HepG2 (cell line): ENCODE results near the gene SLC36A3. TPM values are rescaled to one million over a fixed set of nuclear protein-coding genes. Genes with fewer than 3 reads are reported as not detected.
A peak's percentile ranks its signal among the peaks of the same experiment; 100 is the strongest.

Source experiments
- BCL6 ChIP-seq: IDR thresholded peaks from 2 replicates; pipeline ENCODE4 v1.6.1; 2016; ENCODE audit warnings: missing genetic modification reagents, missing compliant biosample characterization
- CCAR2 ChIP-seq: fragments of 200-400 bp; formaldehyde crosslinking; optimal IDR thresholded peaks from 2 replicates; pipeline ENCODE3; 2018; ENCODE audit warnings: low read depth, mild to moderate bottlenecking, low read length, moderate library complexity
- DR1 ChIP-seq: sonication (generic); formaldehyde crosslinking; IDR thresholded peaks from 2 replicates; pipeline ENCODE4 v1.8.0; 2021; ENCODE audit warnings: mild to moderate bottlenecking, missing genetic modification reagents, inconsistent platforms
- ELF1 ChIP-seq: sonication (generic); formaldehyde crosslinking; IDR thresholded peaks from 2 replicates; pipeline ENCODE4 v1.4.0; 2020; ENCODE audit warnings: missing genetic modification reagents
- GATA4 ChIP-seq: sonication (generic); IDR thresholded peaks from 2 replicates; pipeline ENCODE4 v1.6.1; 2016; ENCODE audit warnings: antibody characterized with exemption, low read depth, borderline replicate concordance
- HMG20B ChIP-seq: conservative IDR thresholded peaks from 2 replicates; pipeline ENCODE4 v1.6.1; 2016; ENCODE audit warnings: missing genetic modification reagents, missing compliant biosample characterization
- HMGXB3 ChIP-seq: sonication (generic); formaldehyde crosslinking; IDR thresholded peaks from 2 replicates; pipeline ENCODE4 v1.4.0; 2020; ENCODE audit warnings: missing genetic modification reagents, borderline replicate concordance
- IRF2 ChIP-seq: IDR thresholded peaks from 2 replicates; pipeline ENCODE4 v1.6.1; 2018; ENCODE audit warnings: missing genetic modification reagents, missing compliant biosample characterization
- MAFG ChIP-seq: sonication (generic); formaldehyde crosslinking; IDR thresholded peaks from 2 replicates; pipeline ENCODE4 v1.5.1; 2020; ENCODE audit warnings: mild to moderate bottlenecking, missing genetic modification reagents
- MXI1 ChIP-seq: IDR thresholded peaks from 3 replicates; pipeline ENCODE4 v1.6.1; 2012; ENCODE audit warnings: low read depth, low read length, inconsistent platforms, borderline replicate concordance
- RBFOX2 ChIP-seq: fragments of 200-400 bp; formaldehyde crosslinking; IDR thresholded peaks from 2 replicates; pipeline ENCODE4 v1.6.1; 2017; ENCODE audit warnings: low read depth, mild to moderate bottlenecking, low read length
- YEATS4 ChIP-seq: sonication (generic); formaldehyde crosslinking; IDR thresholded peaks from 2 replicates; pipeline ENCODE4 v1.4.0; 2020; ENCODE audit warnings: missing genetic modification reagents, borderline replicate concordance
- YY1 ChIP-seq: IDR thresholded peaks from 2 replicates; pipeline ENCODE4 v1.6.1; 2011; ENCODE audit warnings: low read length, low read depth, moderate library complexity, mild to moderate bottlenecking; ENCODE audit not compliant: insufficient read depth, insufficient replicate concordance
- ZBTB3 ChIP-seq: sonication (generic); formaldehyde crosslinking; IDR thresholded peaks from 2 replicates; pipeline ENCODE4 v1.4.0; 2020; ENCODE audit warnings: low read depth, mild to moderate bottlenecking, moderate library complexity, missing genetic modification reagents, borderline replicate concordance
- ZMYM2 ChIP-seq: sonication (generic); formaldehyde crosslinking; IDR thresholded peaks from 2 replicates; pipeline ENCODE4 v1.8.0; 2022; ENCODE audit warnings: mild to moderate bottlenecking, missing genetic modification reagents
- ZNF251 ChIP-seq: sonication (generic); formaldehyde crosslinking; IDR thresholded peaks from 2 replicates; pipeline ENCODE4 v1.9.0; 2021; ENCODE audit warnings: mild to moderate bottlenecking, missing genetic modification reagents
- ZNF280B ChIP-seq: sonication (generic); formaldehyde crosslinking; IDR thresholded peaks from 2 replicates; pipeline ENCODE4 v1.5.0; 2020; ENCODE audit warnings: missing genetic modification reagents, mild to moderate bottlenecking, borderline replicate concordance
- ZNF367 ChIP-seq: sonication (generic); formaldehyde crosslinking; IDR thresholded peaks from 2 replicates; pipeline ENCODE4 v1.4.0; 2020; ENCODE audit warnings: missing genetic modification reagents, borderline replicate concordance
- ZNF446 ChIP-seq: sonication (generic); formaldehyde crosslinking; IDR thresholded peaks from 2 replicates; pipeline ENCODE4 v1.5.0; 2020; ENCODE audit warnings: mild to moderate bottlenecking, missing genetic modification reagents
- ZNF513 ChIP-seq: sonication (generic); formaldehyde crosslinking; conservative IDR thresholded peaks from 2 replicates; pipeline ENCODE4 v1.5.0; 2020; ENCODE audit warnings: missing genetic modification reagents
- polyA plus RNA-seq, 8 experiments: library from polyadenylated mRNA; depleted of rRNA in 3 of 8; stranded (reverse) in 7 of 8; unstranded in 1 of 8; fragments of >200 nt; fragmentation: Illumina TruSeq in 4 of 8; extraction: Trizol in 4 of 8; gene quantifications; 2 replicates each; pipeline versions ENCODE4 v1.2.1 to v1.2.3, GENCODE V29; 2011 to 2016; ENCODE audit warnings: low read depth in 4 of 8, missing spikeins in 1 of 8, mixed read lengths in 1 of 8; ENCODE audit not compliant: insufficient read depth in 1 of 8
- total RNA-seq, 5 experiments: library from RNA; depleted of rRNA; stranded (reverse); fragments of >200 nt; fragmentation: Illumina TruSeq; extraction: Trizol; gene quantifications; 2 replicates each; pipeline ENCODE4 v1.2.3, GENCODE V29; 2016; ENCODE audit warnings: low read depth in 1 of 5
- TF ChIP-seq, protein P1 (sequence below): sonication (generic); formaldehyde crosslinking; IDR thresholded peaks from 2 replicates; pipeline ENCODE4 v1.4.0; 2020; ENCODE audit warnings: missing genetic modification reagents
- TF ChIP-seq, protein P2 (sequence below): IDR thresholded peaks from 2 replicates; pipeline ENCODE4 v1.6.1; 2016; ENCODE audit warnings: mild to moderate bottlenecking, missing biosample characterization, missing genetic modification reagents

The SLC36A3 gene
- total and polyA plus RNA-seq, 2 of the 13 experiments (the other 11 are each of a cell fraction or from before 2014, with no cell fraction given) = not detected

- TF ChIP-seq HMG20B (CRISPR knock-in tag) (peak; percentile 96), ZNF446 (CRISPR knock-in tag) (no peak), MXI1 (peak; percentile 45; the same call in 1 of the 3 replicates), YEATS4 (CRISPR knock-in tag) (0 out of 2 replicates have a peak, but pooled peaks have one; percentile 18), CCAR2 (no peak), YY1 (no peak), GATA4 (no peak), ZNF251 (CRISPR knock-in tag) (no peak), ZNF367 (peak; percentile 27; the same call in 1 of the 2 replicates), ZNF513 (CRISPR knock-in tag) (no peak), IRF2 (peak; percentile 64), ZBTB3 (CRISPR knock-in tag) (no peak), DR1 (no peak), RBFOX2 (no peak), ZMYM2 (CRISPR knock-in tag) (no peak), ELF1 (no peak), BCL6 (CRISPR knock-in tag) (peak; percentile 51), HMGXB3 (CRISPR knock-in tag) (no peak), ZNF280B (no peak), MAFG (no peak)
- TF ChIP-seq, protein P1, sequence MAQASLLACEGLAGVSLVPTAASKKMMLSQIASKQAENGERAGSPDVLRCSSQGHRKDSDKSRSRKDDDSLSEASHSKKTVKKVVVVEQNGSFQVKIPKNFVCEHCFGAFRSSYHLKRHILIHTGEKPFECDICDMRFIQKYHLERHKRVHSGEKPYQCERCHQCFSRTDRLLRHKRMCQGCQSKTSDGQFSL (CRISPR knock-in tag) = no peak
- TF ChIP-seq, protein P2, sequence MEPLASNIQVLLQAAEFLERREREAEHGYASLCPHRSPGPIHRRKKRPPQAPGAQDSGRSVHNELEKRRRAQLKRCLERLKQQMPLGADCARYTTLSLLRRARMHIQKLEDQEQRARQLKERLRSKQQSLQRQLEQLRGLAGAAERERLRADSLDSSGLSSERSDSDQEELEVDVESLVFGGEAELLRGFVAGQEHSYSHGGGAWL (CRISPR knock-in tag) = no peak
Observed at GRCh38 chr5:151234476-151235238, 68.9 kb downstream of the SLC36A3 start (continued).
